Gastroesophageal sphincter (tissue), 3 donors: ENCODE data around the gene KCNAB3.
A peak's percentile ranks its signal among the peaks of the same experiment; 100 is the strongest.

Experiments used
- CTCF ChIP-seq, 4 experiments: fragments of 200-600 bp in 2 of 4; fragments of 450-650 bp in 2 of 4; sonication (generic) in 1 of 4; IDR thresholded peaks; one replicate each; pipeline ENCODE4 v1.5.1; 2017 to 2019; ENCODE audit warnings: antibody characterized with exemption in 4 of 4, mild to moderate bottlenecking in 2 of 4, moderate library complexity in 2 of 4
- POLR2A ChIP-seq, 2 donors: fragments of 450-650 bp; IDR thresholded peaks; one replicate each; pipeline ENCODE4 v1.6.1; 2017; ENCODE audit warnings: antibody characterized with exemption in 2 of 2, mild to moderate bottlenecking in 2 of 2, moderate library complexity in 1 of 2
- POLR2AphosphoS5 ChIP-seq: sonication (generic); formaldehyde crosslinking; IDR thresholded peaks from one replicate; pipeline ENCODE4 v1.6.1; 2017; ENCODE audit warnings: antibody characterized with exemption

- peak; percentile 69 for TF ChIP-seq POLR2AphosphoS5
- peak; percentile 45 to 66 for TF ChIP-seq POLR2A (IDR thresholded peaks at IDR 0.05)
- no peak for TF ChIP-seq CTCF (IDR thresholded peaks at IDR 0.05)
Observed at GRCh38 chr17:7931709-7932482, 2.2 kb upstream of the KCNAB3 start, which contains the start of the genes CNTROB and TRAPPC1.
